ENCODE results near the gene SPATS2L.

GRCh38 chr2:200435379-200435778 lies 128.9 kb downstream of the SPATS2L start:
- no peak for TF ChIP-seq HOXC10 (CRISPR knock-in tag; IDR thresholded peaks at IDR 0.05)
- no peak for TF ChIP-seq TCF7L2 (IDR thresholded peaks at IDR 0.05; ENCODE audit: borderline replicate concordance, low read depth, low read length)
- no peak for TF ChIP-seq SP7 (tag by site-specific recombination; IDR thresholded peaks at IDR 0.05)
- no peak for TF ChIP-seq IKZF3 (tag by site-specific recombination; IDR thresholded peaks at IDR 0.05)
- TF ChIP-seq ZSCAN18 (tag by site-specific recombination; IDR thresholded peaks at IDR 0.05): no peak
- TF ChIP-seq CTCF (tag by site-specific recombination; IDR thresholded peaks at IDR 0.05): no peak
- TF ChIP-seq ZNF37A (tag by site-specific recombination; IDR thresholded peaks at IDR 0.05): no peak
- no peak for TF ChIP-seq HOXD13 (CRISPR knock-in tag; IDR thresholded peaks at IDR 0.05; ENCODE audit: borderline replicate concordance)
- no peak for TF ChIP-seq ATF2 (tag by site-specific recombination; IDR thresholded peaks at IDR 0.05; ENCODE audit: low read depth)

Data from HEK293 (cell line).